GM23248 (cell line): ENCODE measurements around the gene NCAM1.

Experiments used
- EZH2 ChIP-seq: fragments of 200-600 bp; sonication (generic); IDR thresholded peaks from 2 replicates; pipeline ENCODE4 v1.6.1; 2018; ENCODE audit warnings: antibody characterized with exemption, mild to moderate bottlenecking; ENCODE audit not compliant: insufficient read depth, poor library complexity, severe bottlenecking
- EZH2phosphoT487 ChIP-seq: fragments of 200-600 bp; sonication (generic); IDR thresholded peaks from 2 replicates; pipeline ENCODE4 v1.6.1; 2018; ENCODE audit warnings: antibody characterized with exemption, moderate library complexity, mild to moderate bottlenecking, low read depth; ENCODE audit not compliant: insufficient read depth

DNA sequence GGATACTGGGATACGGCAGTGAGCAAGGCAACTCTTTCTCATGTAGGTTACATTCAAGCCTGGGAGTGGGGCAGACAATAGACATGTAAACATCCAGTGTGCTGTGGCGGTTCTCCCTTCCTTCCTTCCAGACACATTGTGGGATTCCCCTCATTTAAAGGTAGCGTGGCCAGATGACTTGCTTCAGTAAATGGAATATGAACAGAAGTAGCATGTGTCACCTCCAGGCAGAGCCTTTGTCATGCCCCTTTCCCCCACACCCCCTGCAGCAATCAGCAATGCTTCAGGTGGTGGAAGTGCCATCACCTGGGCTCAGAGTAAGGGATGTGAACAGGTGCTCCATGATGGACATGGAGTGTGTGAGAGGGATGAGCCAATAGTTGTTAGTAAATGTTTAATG, 318.4 kb downstream of the NCAM1 start:
- TF ChIP-seq EZH2, result no peak
- TF ChIP-seq EZH2phosphoT487, result no peak
